Activated gamma-delta T cell (primary cell): ENCODE data around the gene MERTK.
"Not testable (repeated sequence)": the region's sequence is repeated elsewhere in the genome, so short reads cannot be mapped to it uniquely, and the experiment has no call there.

Source experiments
- DNase-seq: peaks from one replicate; lab custom pipeline; 2025; lab: John Stamatoyannopoulos, UW

Gene MERTK

GRCh38 chr2:112008910-112009485 is 110.6 kb downstream of the MERTK start:
- no peak for DNase-seq

GRCh38 chr2:112010751-112011150 is 112.3 kb downstream of the MERTK start:
- DNase-seq: no peak

- DNase-seq: no peak
Measured at GRCh38 chr2:112012556-112012955, 114.1 kb downstream of the MERTK start.

- DNase-seq: no peak
Measured at GRCh38 chr2:112018846-112019245, 120.4 kb downstream of the MERTK start.

GRCh38 chr2:112019569-112019982 is 121.2 kb downstream of the MERTK start:
- no peak for DNase-seq

- DNase-seq: no peak
Measured at GRCh38 chr2:112020561-112020960, 122.2 kb downstream of the MERTK start.

- no peak for DNase-seq
Measured at GRCh38 chr2:112021290-112021689, 122.9 kb downstream of the MERTK start.

- no peak for DNase-seq
Measured at GRCh38 chr2:112021781-112022231, 123.4 kb downstream of the MERTK start.

GRCh38 chr2:112023707-112024106 is 125.3 kb downstream of the MERTK start:
- no peak for DNase-seq

GRCh38 chr2:112024231-112024630 is 125.8 kb downstream of the MERTK start:
- DNase-seq: no peak

GRCh38 chr2:112024896-112025491 is 126.6 kb downstream of the MERTK start:
- no peak for DNase-seq

GRCh38 chr2:112026509-112026908 is 128.1 kb downstream of the MERTK start:
- DNase-seq: no peak

GRCh38 chr2:112027767-112028166 is 129.4 kb downstream of the MERTK start:
- DNase-seq: no peak

GRCh38 chr2:112029164-112029563 is 130.8 kb downstream of the MERTK start:
- no peak for DNase-seq

GRCh38 chr2:112031473-112032223 is 133.2 kb downstream of the MERTK start:
- DNase-seq: no peak

GRCh38 chr2:112032224-112032586 is 133.8 kb downstream of the MERTK start:
- DNase-seq: no peak

GRCh38 chr2:112032689-112033465 is 134.5 kb downstream of the MERTK start:
- DNase-seq: no peak

- DNase-seq: no peak
Measured at GRCh38 chr2:112033600-112033999, 135.2 kb downstream of the MERTK start.

GRCh38 chr2:112034924-112035323 is 136.5 kb downstream of the MERTK start:
- DNase-seq: no peak

GRCh38 chr2:112035786-112036185 is 137.4 kb downstream of the MERTK start:
- no peak for DNase-seq

GRCh38 chr2:112039556-112039955 is 141.1 kb downstream of the MERTK start:
- not testable (repeated sequence) for DNase-seq

- not testable (repeated sequence) for DNase-seq
Measured at GRCh38 chr2:112040066-112040465, 141.7 kb downstream of the MERTK start.
